Measurements from ENCODE around the gene CAMTA1.
"Not testable (repeated sequence)": the region's sequence is repeated elsewhere in the genome, so short reads cannot be mapped to it uniquely, and the experiment has no call there.

Gene CAMTA1

DNA sequence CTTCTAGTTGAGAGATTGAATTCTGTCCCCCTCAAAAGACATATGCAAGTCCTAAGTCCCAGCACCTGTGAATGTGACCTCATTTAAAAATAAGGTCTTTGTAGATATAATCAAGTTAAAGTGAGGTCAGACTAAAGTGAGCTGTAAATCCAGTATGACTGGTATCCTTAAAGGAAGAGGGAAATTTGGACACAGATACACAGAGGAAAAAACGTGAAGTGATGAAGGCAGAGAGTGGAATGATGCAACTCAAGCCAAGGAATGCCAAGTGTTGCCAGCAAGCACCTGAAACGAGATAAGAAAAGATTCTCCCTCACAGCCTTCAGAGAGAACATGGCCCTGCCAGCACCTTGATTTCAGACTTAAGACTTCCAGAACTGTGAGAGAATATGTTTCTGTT lies 541.1 kb downstream of the CAMTA1 start:
- no peak for TF ChIP-seq EZH2phosphoT487 (conservative IDR thresholded peaks at IDR 0.05; ENCODE audit: low read length)
- TF ChIP-seq, protein P1, sequence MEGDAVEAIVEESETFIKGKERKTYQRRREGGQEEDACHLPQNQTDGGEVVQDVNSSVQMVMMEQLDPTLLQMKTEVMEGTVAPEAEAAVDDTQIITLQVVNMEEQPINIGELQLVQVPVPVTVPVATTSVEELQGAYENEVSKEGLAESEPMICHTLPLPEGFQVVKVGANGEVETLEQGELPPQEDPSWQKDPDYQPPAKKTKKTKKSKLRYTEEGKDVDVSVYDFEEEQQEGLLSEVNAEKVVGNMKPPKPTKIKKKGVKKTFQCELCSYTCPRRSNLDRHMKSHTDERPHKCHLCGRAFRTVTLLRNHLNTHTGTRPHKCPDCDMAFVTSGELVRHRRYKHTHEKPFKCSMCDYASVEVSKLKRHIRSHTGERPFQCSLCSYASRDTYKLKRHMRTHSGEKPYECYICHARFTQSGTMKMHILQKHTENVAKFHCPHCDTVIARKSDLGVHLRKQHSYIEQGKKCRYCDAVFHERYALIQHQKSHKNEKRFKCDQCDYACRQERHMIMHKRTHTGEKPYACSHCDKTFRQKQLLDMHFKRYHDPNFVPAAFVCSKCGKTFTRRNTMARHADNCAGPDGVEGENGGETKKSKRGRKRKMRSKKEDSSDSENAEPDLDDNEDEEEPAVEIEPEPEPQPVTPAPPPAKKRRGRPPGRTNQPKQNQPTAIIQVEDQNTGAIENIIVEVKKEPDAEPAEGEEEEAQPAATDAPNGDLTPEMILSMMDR (IDR thresholded peaks at IDR 0.05; ENCODE audit: insufficient read depth, low read length, poor library complexity, severe bottlenecking): no peak
- Histone ChIP-seq H3K9ac (ENCODE audit: low read length) (no peak overlapping the region), H2AFZ (ENCODE audit: low read depth, low read length, severe bottlenecking) (no peak overlapping the region), H3K27me3 (ENCODE audit: low read length) (no peaks in the 10 kb centered on the region), H3K27ac (ENCODE audit: low read depth, low read length) (no peak overlapping the region), H3K9me2 (replicated peaks; ENCODE audit: insufficient read depth, low read length) (no peaks in the 10 kb centered on the region), H3K9me3 (ENCODE audit: insufficient read depth, low read length) (no peaks in the 10 kb centered on the region), H4K20me1 (ENCODE audit: low read depth, low read length) (no peaks in the 10 kb centered on the region), H3K4me2 (ENCODE audit: low read depth, low read length, poor library complexity, severe bottlenecking) (no peak overlapping the region), H3K79me2 (ENCODE audit: insufficient read depth, low read length) (no peaks in the 10 kb centered on the region), H3K4me3 (ENCODE audit: insufficient read depth, low read length, poor library complexity, severe bottlenecking) (no peak overlapping the region), H3F3A (ENCODE audit: insufficient read depth) (no peaks in the 10 kb centered on the region), H3K36me3 (ENCODE audit: low read length) (no peaks in the 10 kb centered on the region)

DNA sequence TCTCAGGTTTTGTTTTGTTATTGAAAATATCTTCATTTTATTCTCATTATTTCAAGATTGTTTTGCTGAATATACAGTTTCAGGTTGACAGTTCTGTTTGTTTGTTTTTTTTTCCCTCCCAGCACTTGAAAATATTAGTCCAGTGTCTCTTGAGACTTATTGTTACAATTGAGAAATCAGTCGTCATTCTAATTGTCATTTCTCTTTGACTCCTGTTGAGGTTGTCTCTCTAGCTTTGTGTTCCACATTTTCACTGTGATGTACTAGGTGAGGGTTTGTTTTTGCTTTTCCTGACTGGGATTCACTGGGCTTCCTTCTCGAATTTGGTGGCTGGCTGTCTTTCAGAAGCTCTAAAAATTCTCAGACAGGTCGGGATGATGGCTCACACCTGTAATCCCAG lies 542.6 kb downstream of the CAMTA1 start:
- Histone ChIP-seq H3K36me3 (ENCODE audit: low read length) (no peaks in the 10 kb centered on the region), H2AFZ (ENCODE audit: low read depth, low read length, severe bottlenecking) (no peak overlapping the region), H3K79me2 (ENCODE audit: insufficient read depth, low read length) (no peaks in the 10 kb centered on the region), H3K9ac (ENCODE audit: low read length) (no peak overlapping the region), H3K9me2 (replicated peaks; ENCODE audit: insufficient read depth, low read length) (no peaks in the 10 kb centered on the region), H3K9me3 (ENCODE audit: insufficient read depth, low read length) (no peaks in the 10 kb centered on the region), H3K4me2 (ENCODE audit: low read depth, low read length, poor library complexity, severe bottlenecking) (no peak overlapping the region), H3K4me3 (ENCODE audit: insufficient read depth, low read length, poor library complexity, severe bottlenecking) (no peak overlapping the region), H3K27ac (ENCODE audit: low read depth, low read length) (no peak overlapping the region), H3K27me3 (ENCODE audit: low read length) (no peaks in the 10 kb centered on the region), H3F3A (ENCODE audit: insufficient read depth) (no peaks in the 10 kb centered on the region), H4K20me1 (ENCODE audit: low read depth, low read length) (no peaks in the 10 kb centered on the region)
- TF ChIP-seq, protein P1 (IDR thresholded peaks at IDR 0.05; ENCODE audit: insufficient read depth, low read length, poor library complexity, severe bottlenecking): no peak
- no peak for TF ChIP-seq EZH2phosphoT487 (conservative IDR thresholded peaks at IDR 0.05; ENCODE audit: low read length)

DNA sequence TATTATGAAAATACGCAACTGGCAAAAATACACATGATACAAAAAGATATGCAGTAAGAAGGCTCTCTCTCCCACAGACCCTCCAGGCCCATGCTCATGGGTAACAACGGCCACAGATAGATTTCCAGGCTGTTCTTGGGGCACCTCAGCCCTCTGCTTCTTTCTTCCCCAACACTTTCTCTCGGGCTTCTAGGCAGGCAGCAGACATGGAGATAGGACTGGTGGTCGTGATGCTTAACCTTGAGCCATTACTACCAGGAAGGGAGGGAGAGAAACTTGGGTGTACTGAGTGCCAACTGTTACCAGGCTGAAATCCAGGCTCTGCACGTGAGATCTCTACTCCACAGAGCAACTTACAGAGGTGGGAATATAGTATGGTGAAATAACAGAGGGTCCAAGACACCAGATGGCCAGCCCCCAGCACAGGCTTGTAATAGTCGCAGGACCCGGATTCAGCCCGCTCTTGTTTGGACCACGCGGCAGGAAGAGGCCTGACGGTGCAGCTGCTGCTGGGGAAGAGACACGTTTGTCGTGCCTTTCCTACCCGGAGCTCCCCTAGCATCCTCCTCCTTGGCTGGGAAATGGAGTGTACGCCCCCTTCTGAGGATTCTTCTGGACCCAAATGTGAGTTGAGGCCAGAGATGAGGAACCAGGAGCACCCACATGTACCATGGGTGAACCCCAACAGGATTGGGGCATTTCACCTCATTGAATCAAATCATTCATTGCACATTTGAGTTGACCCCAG lies 544.8 kb downstream of the CAMTA1 start:
- H3K4me3 ChIP-seq (ENCODE audit: insufficient read depth, low read length, poor library complexity, severe bottlenecking): no peak overlapping the region
- H3K27ac ChIP-seq (ENCODE audit: low read depth, low read length): no peak overlapping the region
- TF ChIP-seq, protein P1 (IDR thresholded peaks at IDR 0.05; ENCODE audit: insufficient read depth, low read length, poor library complexity, severe bottlenecking): no peak
- no peak for TF ChIP-seq EZH2phosphoT487 (conservative IDR thresholded peaks at IDR 0.05; ENCODE audit: low read length)
- H3K36me3 ChIP-seq (ENCODE audit: low read length): no peaks in the 10 kb centered on the region
- no peaks in the 10 kb centered on the region for H3F3A ChIP-seq (ENCODE audit: insufficient read depth)
- no peak overlapping the region for H2AFZ ChIP-seq (ENCODE audit: low read depth, low read length, severe bottlenecking)
- no peaks in the 10 kb centered on the region for H3K9me3 ChIP-seq (ENCODE audit: insufficient read depth, low read length)
- no peak overlapping the region for H3K4me2 ChIP-seq (ENCODE audit: low read depth, low read length, poor library complexity, severe bottlenecking)
- H3K27me3 ChIP-seq (ENCODE audit: low read length): no peaks in the 10 kb centered on the region
- no peaks in the 10 kb centered on the region for H3K9me2 ChIP-seq (replicated peaks; ENCODE audit: insufficient read depth, low read length)
- H3K9ac ChIP-seq (ENCODE audit: low read length): no peak overlapping the region
- no peaks in the 10 kb centered on the region for H3K79me2 ChIP-seq (ENCODE audit: insufficient read depth, low read length)
- H4K20me1 ChIP-seq (ENCODE audit: low read depth, low read length): no peaks in the 10 kb centered on the region

DNA sequence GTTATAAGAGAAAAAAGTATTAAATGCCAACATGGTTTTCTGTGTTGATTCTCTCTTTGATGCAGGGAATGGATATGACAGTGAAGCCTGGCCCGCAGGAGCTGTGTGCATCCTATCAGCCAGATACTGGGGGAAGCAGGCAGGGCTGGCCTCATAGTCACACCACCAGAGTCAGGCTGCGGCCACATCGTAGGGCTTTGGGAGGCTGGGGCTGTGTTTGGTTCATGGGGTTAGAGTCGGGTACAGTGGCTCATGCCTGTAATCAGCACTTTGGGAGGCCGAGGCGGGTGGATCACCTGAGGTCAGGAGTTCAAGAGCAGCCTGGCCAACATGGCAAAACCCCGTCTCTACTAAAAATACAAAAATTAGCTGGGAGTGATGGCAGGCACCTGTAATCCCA lies 545.5 kb downstream of the CAMTA1 start:
- not testable (repeated sequence) for H3K9me3 ChIP-seq (ENCODE audit: insufficient read depth, low read length); H3K36me3 ChIP-seq (ENCODE audit: low read length); H3K4me2 ChIP-seq (ENCODE audit: low read depth, low read length, poor library complexity, severe bottlenecking); H3K27me3 ChIP-seq (ENCODE audit: low read length); H3K27ac ChIP-seq (ENCODE audit: low read depth, low read length); H3F3A ChIP-seq (ENCODE audit: insufficient read depth); H2AFZ ChIP-seq (ENCODE audit: low read depth, low read length, severe bottlenecking); H3K4me3 ChIP-seq (ENCODE audit: insufficient read depth, low read length, poor library complexity, severe bottlenecking); H3K9ac ChIP-seq (ENCODE audit: low read length); H3K79me2 ChIP-seq (ENCODE audit: insufficient read depth, low read length); H4K20me1 ChIP-seq (ENCODE audit: low read depth, low read length); H3K9me2 ChIP-seq (replicated peaks; ENCODE audit: insufficient read depth, low read length)

Measured in SU-DHL-6 (cell line).